ENCODE results near the gene SBF2.

Gene SBF2

GRCh38 chr11:10066441-10066840 is 227.6 kb downstream of the SBF2 start:
- no peaks in the 10 kb centered on the region for H3K79me2 ChIP-seq (ENCODE audit: low read length)
- DNase-seq, result no peak
- no peaks in the 10 kb centered on the region for H3K4me1 ChIP-seq (ENCODE audit: low read length)
- H3K4me2 ChIP-seq (ENCODE audit: low read depth, low read length), result no peak overlapping the region
- H3K27me3 ChIP-seq (replicated peaks; ENCODE audit: insufficient read depth, low read length), result no peaks in the 10 kb centered on the region
- no peak overlapping the region for H3K9ac ChIP-seq (ENCODE audit: low read length)
- no peak for TF ChIP-seq EZH2phosphoT487 (IDR thresholded peaks at IDR 0.05; ENCODE audit: low read length)
- no peak for TF ChIP-seq EZH2 (optimal IDR thresholded peaks at IDR 0.05; ENCODE audit: low read depth, low read length)
- TF ChIP-seq CTCF (IDR thresholded peaks at IDR 0.05; ENCODE audit: low read length), result no peak
- H3K9me2 ChIP-seq (replicated peaks; ENCODE audit: insufficient read depth, low read length), result no peaks in the 10 kb centered on the region
- H3F3A ChIP-seq (ENCODE audit: insufficient read depth, low read length), result no peaks in the 10 kb centered on the region
- no peaks in the 10 kb centered on the region for H3K36me3 ChIP-seq (replicated peaks; ENCODE audit: insufficient read depth, low read length)
- no peak overlapping the region for H3K4me3 ChIP-seq (ENCODE audit: low read length)
- no peaks in the 10 kb centered on the region for H4K20me1 ChIP-seq (ENCODE audit: insufficient read depth, low read length)
- no peak overlapping the region for H2AFZ ChIP-seq (ENCODE audit: low read length)
- H3K9me3 ChIP-seq (replicated peaks; ENCODE audit: insufficient read depth, low read length), result no peaks in the 10 kb centered on the region
- H3K27ac ChIP-seq (ENCODE audit: low read length), result no peak overlapping the region

GRCh38 chr11:10064828-10065227 is 229.2 kb downstream of the SBF2 start:
- Histone ChIP-seq H3F3A (ENCODE audit: insufficient read depth, low read length) (no peaks in the 10 kb centered on the region), H3K9me2 (replicated peaks; ENCODE audit: insufficient read depth, low read length) (no peaks in the 10 kb centered on the region), H3K9me3 (replicated peaks; ENCODE audit: insufficient read depth, low read length) (no peaks in the 10 kb centered on the region), H3K36me3 (replicated peaks; ENCODE audit: insufficient read depth, low read length) (no peaks in the 10 kb centered on the region), H4K20me1 (ENCODE audit: insufficient read depth, low read length) (no peaks in the 10 kb centered on the region), H3K27me3 (replicated peaks; ENCODE audit: insufficient read depth, low read length) (no peaks in the 10 kb centered on the region), H3K79me2 (ENCODE audit: low read length) (no peaks in the 10 kb centered on the region), H2AFZ (ENCODE audit: low read length) (no peak overlapping the region), H3K27ac (ENCODE audit: low read length) (no peak overlapping the region), H3K4me2 (ENCODE audit: low read depth, low read length) (no peak overlapping the region), H3K9ac (ENCODE audit: low read length) (no peak overlapping the region), H3K4me1 (ENCODE audit: low read length) (no peaks in the 10 kb centered on the region), H3K4me3 (ENCODE audit: low read length) (no peak overlapping the region)
- TF ChIP-seq EZH2phosphoT487 (IDR thresholded peaks at IDR 0.05; ENCODE audit: low read length), result no peak
- no peak for TF ChIP-seq EZH2 (optimal IDR thresholded peaks at IDR 0.05; ENCODE audit: low read depth, low read length)
- no peak for TF ChIP-seq CTCF (IDR thresholded peaks at IDR 0.05; ENCODE audit: low read length)
- DNase-seq, result no peak

- H3K4me1 ChIP-seq (ENCODE audit: low read length), result no peaks in the 10 kb centered on the region
- no peaks in the 10 kb centered on the region for H3K36me3 ChIP-seq (replicated peaks; ENCODE audit: insufficient read depth, low read length)
- no peak for TF ChIP-seq CTCF (IDR thresholded peaks at IDR 0.05; ENCODE audit: low read length)
- TF ChIP-seq EZH2 (optimal IDR thresholded peaks at IDR 0.05; ENCODE audit: low read depth, low read length), result no peak
- TF ChIP-seq EZH2phosphoT487 (IDR thresholded peaks at IDR 0.05; ENCODE audit: low read length), result no peak
- H3K4me3 ChIP-seq (ENCODE audit: low read length), result no peak overlapping the region
- H3K9ac ChIP-seq (ENCODE audit: low read length), result no peak overlapping the region
- no peaks in the 10 kb centered on the region for H3K9me2 ChIP-seq (replicated peaks; ENCODE audit: insufficient read depth, low read length)
- no peaks in the 10 kb centered on the region for H3K79me2 ChIP-seq (ENCODE audit: low read length)
- H3K27me3 ChIP-seq (replicated peaks; ENCODE audit: insufficient read depth, low read length), result no peaks in the 10 kb centered on the region
- H2AFZ ChIP-seq (ENCODE audit: low read length), result no peak overlapping the region
- no peak overlapping the region for H3K4me2 ChIP-seq (ENCODE audit: low read depth, low read length)
- H3F3A ChIP-seq (ENCODE audit: insufficient read depth, low read length), result no peaks in the 10 kb centered on the region
- DNase-seq, result no peak
- H3K27ac ChIP-seq (ENCODE audit: low read length), result no peak overlapping the region
- no peaks in the 10 kb centered on the region for H3K9me3 ChIP-seq (replicated peaks; ENCODE audit: insufficient read depth, low read length)
- H4K20me1 ChIP-seq (ENCODE audit: insufficient read depth, low read length), result no peaks in the 10 kb centered on the region
Measured at GRCh38 chr11:10058356-10058755, 235.7 kb downstream of the SBF2 start.
